Left lung (tissue), 8 donors: Measurements from ENCODE around the gene TIAL1. TPM values are rescaled to one million over a fixed set of nuclear protein-coding genes. Genes with fewer than 3 reads are reported as not detected.

Experiments
- polyA plus RNA-seq, 6 donors: library from polyadenylated mRNA; unstranded; fragments of 120-200 nt; gene quantifications; one replicate each; pipeline ENCODE4 v1.2.1, GENCODE V29; 2013; ENCODE audit not compliant: insufficient read length in 6 of 6
- total RNA-seq, 2 donors: library from RNA; stranded (reverse); fragmentation: NEBNext Ultra II Directional; extraction: Animal tissue kit (Norgen Biotek cat#: 25700); gene quantifications; one replicate each; pipeline ENCODE4 v1.2.1, GENCODE V29; 2021
- donor health status: DM: no; HTN: yes; CAD: no.
- donor health status: DM: no; HTN: no; CAD: no.

TIAL1 gene
- total and polyA plus RNA-seq, 8 donors = 101 to 214 (median 198) TPM

Other genes starting within 250 kb of the TIAL1 start
- 10 to 100 TPM; 23.3 to 26.7 TPM for gene RGS10, start 54.2 kb downstream of the TIAL1 start, total RNA-seq
- gene RGS10, start 54.2 kb downstream of the TIAL1 start, polyA plus RNA-seq = 10 to 100 TPM in 4 of 6 donors, 1 to 10 TPM in 2; 9.8 to 14.6 (median 12.3) TPM
- 10 to 100 TPM; 43.1 to 49.9 TPM for gene BAG3, start 54.4 kb upstream of the TIAL1 start, total RNA-seq
- gene BAG3, start 54.4 kb upstream of the TIAL1 start, polyA plus RNA-seq = 10 to 100 TPM; 15.5 to 22.6 (median 18.7) TPM
- gene INPP5F, start 129.1 kb upstream of the TIAL1 start, total RNA-seq = 10 to 100 TPM; 10.9 to 18.6 TPM
- gene INPP5F, start 129.1 kb upstream of the TIAL1 start, polyA plus RNA-seq = 10 to 100 TPM; 36.6 to 46.5 (median 42.6) TPM